LNCaP clone FGC (cell line): Measurements from ENCODE around the gene SUCO.

Experiments
- DNase-seq: peaks from one replicate; pipeline ENCODE4 v3.0.0-alpha.2; 2011; ENCODE audit warnings: low read depth
- H3K4me3 ChIP-seq: 2 replicates; pipeline ENCODE4 v1.5.1; 2011; ENCODE audit warnings: mild to moderate bottlenecking, low read depth, low read length, control low read depth
- CTCF ChIP-seq: IDR thresholded peaks from 2 replicates; pipeline ENCODE4 v1.5.1; 2012; ENCODE audit warnings: mild to moderate bottlenecking; ENCODE audit not compliant: control insufficient read depth, insufficient read depth; ENCODE audit errors: extremely low read depth

The SUCO gene

GRCh38 chr1:172638885-172639831 is 106.2 kb downstream of the SUCO start:
- no peak for TF ChIP-seq CTCF
- no peak overlapping the region for H3K4me3 ChIP-seq
- DNase-seq, result no peak

DNA sequence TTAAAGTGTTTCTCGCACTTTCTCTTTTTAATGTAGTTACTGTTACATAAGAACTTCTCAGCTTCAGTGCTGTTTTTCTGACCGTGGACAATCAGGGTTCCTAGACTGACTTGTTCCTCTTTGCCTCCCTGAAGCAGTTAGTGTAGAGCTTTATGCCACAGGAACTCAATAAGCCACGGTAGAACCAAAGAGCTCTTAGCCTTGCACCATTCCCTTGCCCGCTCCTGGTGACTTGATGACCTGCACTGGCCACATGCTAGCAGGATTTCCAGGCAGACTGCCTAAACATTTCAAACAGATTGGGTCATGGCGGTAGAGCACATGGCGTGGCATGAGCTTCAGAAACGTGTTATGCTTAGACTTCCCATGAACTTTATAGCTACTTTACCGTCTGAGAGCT is 107.2 kb downstream of the SUCO start:
- DNase-seq, result no peak
- no peak for TF ChIP-seq CTCF
- no peak overlapping the region for H3K4me3 ChIP-seq

GRCh38 chr1:172641492-172641891 is 108.5 kb downstream of the SUCO start:
- no peak overlapping the region for H3K4me3 ChIP-seq
- no peak for DNase-seq
- TF ChIP-seq CTCF, result no peak

GRCh38 chr1:172642970-172643369 is 110.0 kb downstream of the SUCO start:
- DNase-seq, result peak; percentile 41
- TF ChIP-seq CTCF, result no peak
- no peak overlapping the region for H3K4me3 ChIP-seq

GRCh38 chr1:172646653-172647052 is 113.7 kb downstream of the SUCO start:
- no peak overlapping the region for H3K4me3 ChIP-seq
- TF ChIP-seq CTCF, result no peak
- no peak for DNase-seq

DNA sequence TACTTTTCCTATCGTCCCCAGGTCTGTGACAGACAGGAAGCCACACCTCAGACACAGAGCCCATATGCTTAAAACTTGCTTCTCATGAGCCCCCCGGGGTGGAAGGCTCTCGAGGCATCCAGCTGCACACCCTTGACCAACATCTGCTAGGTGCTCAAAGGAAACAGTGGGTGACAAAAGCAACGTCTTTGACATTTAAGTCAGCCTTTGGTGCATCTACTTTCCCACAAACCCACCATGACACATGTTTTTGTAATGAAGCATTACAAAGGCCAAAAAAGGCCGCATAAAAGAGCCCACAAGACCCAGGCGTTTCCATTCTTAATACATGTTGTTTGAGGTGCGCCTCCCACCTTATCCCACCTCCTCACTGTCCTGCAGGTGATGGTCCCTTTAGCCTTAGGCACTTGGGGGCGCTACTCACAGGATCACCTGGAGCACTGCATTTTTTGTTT is 114.2 kb downstream of the SUCO start:
- no peak for TF ChIP-seq CTCF
- no peak overlapping the region for H3K4me3 ChIP-seq
- no peak for DNase-seq
